Measurements from ENCODE around the gene DTX1. TPM values are rescaled to one million over a fixed set of nuclear protein-coding genes. Genes with fewer than 3 reads are reported as not detected.

DTX1 gene
- total RNA-seq, 1 donor from 2014 or later = 62.8 TPM

GRCh38 chr12:113096675-113097461 is 40.3 kb downstream of the DTX1 start:
- DNase-seq (ENCODE audit: low spot score) = no peak
- H3K36me3 Mint-ChIP-seq (ENCODE audit: low read depth, unreplicated experiment) = no peaks in the 10 kb centered on the region
- H3K27ac Mint-ChIP-seq (ENCODE audit: unreplicated experiment) = no peak overlapping the region
- H3K9me3 Mint-ChIP-seq (ENCODE audit: unreplicated experiment) = no peaks in the 10 kb centered on the region
- TF ChIP-seq, protein P1, sequence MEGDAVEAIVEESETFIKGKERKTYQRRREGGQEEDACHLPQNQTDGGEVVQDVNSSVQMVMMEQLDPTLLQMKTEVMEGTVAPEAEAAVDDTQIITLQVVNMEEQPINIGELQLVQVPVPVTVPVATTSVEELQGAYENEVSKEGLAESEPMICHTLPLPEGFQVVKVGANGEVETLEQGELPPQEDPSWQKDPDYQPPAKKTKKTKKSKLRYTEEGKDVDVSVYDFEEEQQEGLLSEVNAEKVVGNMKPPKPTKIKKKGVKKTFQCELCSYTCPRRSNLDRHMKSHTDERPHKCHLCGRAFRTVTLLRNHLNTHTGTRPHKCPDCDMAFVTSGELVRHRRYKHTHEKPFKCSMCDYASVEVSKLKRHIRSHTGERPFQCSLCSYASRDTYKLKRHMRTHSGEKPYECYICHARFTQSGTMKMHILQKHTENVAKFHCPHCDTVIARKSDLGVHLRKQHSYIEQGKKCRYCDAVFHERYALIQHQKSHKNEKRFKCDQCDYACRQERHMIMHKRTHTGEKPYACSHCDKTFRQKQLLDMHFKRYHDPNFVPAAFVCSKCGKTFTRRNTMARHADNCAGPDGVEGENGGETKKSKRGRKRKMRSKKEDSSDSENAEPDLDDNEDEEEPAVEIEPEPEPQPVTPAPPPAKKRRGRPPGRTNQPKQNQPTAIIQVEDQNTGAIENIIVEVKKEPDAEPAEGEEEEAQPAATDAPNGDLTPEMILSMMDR (IDR thresholded peaks at IDR 0.05; ENCODE audit: unreplicated experiment) = no peak
- peaks cover 17% of the 10 kb centered on the region for H3K27me3 Mint-ChIP-seq (ENCODE audit: unreplicated experiment)
- H3K4me1 Mint-ChIP-seq (ENCODE audit: unreplicated experiment) = peaks cover 29% of the 10 kb centered on the region
- no peak overlapping the region for H3K4me3 Mint-ChIP-seq (ENCODE audit: unreplicated experiment)

DNA sequence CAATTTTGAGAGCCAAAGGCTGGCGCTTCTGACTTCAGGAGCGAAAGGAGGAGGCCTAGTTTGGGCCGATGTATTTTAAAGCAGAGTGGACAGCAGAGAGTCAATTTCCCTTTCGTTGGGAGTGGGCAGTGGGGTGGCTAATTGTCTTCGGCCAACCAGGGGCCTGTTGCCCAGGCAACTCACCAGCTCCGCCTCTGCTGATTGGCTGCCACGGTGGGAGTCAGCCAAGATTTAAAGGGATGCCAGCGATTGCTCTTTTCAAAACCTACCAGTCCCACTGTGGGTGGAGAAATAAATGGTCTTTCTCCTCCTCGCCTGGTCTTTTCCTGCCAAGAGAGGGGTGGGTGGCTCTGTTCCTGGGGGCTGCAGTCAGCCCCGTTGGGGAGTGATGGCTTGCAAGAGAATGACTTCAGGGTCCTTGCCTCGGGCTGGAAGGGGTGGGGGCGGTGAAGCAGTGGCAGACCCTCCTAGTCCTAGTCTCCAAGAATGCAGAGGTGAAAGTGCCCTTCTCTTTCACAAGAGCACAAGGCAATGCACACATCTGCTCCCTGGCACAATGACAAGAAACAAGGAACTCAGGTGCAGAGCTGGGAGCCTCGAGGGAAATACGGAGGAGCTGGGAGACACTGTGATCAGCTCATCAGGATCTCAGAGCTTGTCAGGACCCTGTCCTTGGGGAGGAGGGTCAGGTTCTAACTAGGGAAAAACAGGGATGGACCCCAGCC is 41.3 kb downstream of the DTX1 start:
- H3K9me3 Mint-ChIP-seq (ENCODE audit: unreplicated experiment) = no peaks in the 10 kb centered on the region
- no peak overlapping the region for H3K27ac Mint-ChIP-seq (ENCODE audit: unreplicated experiment)
- peaks cover 10% of the 10 kb centered on the region for H3K27me3 Mint-ChIP-seq (ENCODE audit: unreplicated experiment)
- peaks cover 18% of the 10 kb centered on the region for H3K4me1 Mint-ChIP-seq (ENCODE audit: unreplicated experiment)
- no peaks in the 10 kb centered on the region for H3K36me3 Mint-ChIP-seq (ENCODE audit: low read depth, unreplicated experiment)
- no peak for DNase-seq (ENCODE audit: low spot score)
- H3K4me3 Mint-ChIP-seq (ENCODE audit: unreplicated experiment) = no peak overlapping the region
- TF ChIP-seq, protein P1 (IDR thresholded peaks at IDR 0.05; ENCODE audit: unreplicated experiment) = no peak

DNA sequence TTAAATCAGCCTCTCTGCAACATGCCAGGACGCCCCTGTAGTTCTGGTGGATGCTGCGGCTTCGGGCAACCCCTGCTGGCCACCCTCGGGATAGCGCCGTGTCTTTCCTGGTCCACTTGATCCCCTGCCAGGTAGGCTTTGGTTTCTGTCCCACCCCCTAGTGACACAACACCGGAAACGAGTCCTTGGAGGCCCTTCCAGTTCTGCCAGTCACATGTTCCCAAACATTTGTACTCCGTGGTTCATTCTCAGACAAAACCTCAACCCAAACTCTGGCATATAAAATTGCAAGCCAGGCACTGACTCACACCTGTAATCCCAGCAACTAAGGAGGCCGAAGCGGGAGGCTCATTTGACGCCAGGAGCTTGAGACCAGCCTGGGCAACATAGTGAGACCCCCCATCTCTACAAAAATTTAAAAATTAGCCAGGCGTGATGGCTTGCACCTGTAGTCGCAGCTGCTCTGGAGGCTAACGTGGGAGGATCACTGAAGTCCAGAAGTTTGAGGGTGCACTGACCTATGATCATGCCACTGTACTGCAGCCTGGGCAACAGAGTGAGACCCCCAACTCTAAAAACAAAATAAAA is 42.0 kb downstream of the DTX1 start:
- Mint-ChIP-seq H3K27me3 (ENCODE audit: unreplicated experiment) (peaks cover 8% of the 10 kb centered on the region), H3K36me3 (ENCODE audit: low read depth, unreplicated experiment) (no peaks in the 10 kb centered on the region), H3K4me1 (ENCODE audit: unreplicated experiment) (peaks cover 17% of the 10 kb centered on the region), H3K9me3 (ENCODE audit: unreplicated experiment) (no peaks in the 10 kb centered on the region), H3K4me3 (ENCODE audit: unreplicated experiment) (no peak overlapping the region), H3K27ac (ENCODE audit: unreplicated experiment) (no peak overlapping the region)
- DNase-seq (ENCODE audit: low spot score) = peak; percentile 82
- TF ChIP-seq, protein P1 (IDR thresholded peaks at IDR 0.05; ENCODE audit: unreplicated experiment) = peak; percentile 78

DNA sequence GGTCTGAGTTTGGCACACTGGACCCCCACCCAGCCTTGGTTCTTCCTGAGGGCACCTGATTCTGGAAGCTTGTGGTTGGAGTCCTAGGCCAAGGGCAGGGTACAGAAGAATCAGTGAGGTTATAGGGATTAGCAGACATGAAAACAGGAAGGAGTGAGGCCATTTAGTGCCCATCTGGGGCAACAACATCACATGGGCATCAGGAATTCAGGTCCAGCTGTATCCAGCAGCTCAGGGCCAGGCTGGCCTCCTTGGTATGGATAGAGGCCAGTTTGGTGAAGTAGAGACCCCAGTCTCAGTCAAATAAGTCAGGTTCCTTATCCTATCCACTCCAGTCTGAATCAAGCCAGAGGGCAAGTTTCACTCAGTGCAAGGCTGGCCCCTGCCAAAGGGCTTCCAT is 42.8 kb downstream of the DTX1 start:
- Mint-ChIP-seq H3K9me3 (ENCODE audit: unreplicated experiment) (no peaks in the 10 kb centered on the region), H3K27ac (ENCODE audit: unreplicated experiment) (no peak overlapping the region), H3K4me3 (ENCODE audit: unreplicated experiment) (no peak overlapping the region), H3K4me1 (ENCODE audit: unreplicated experiment) (peaks cover 14% of the 10 kb centered on the region), H3K36me3 (ENCODE audit: low read depth, unreplicated experiment) (no peaks in the 10 kb centered on the region), H3K27me3 (ENCODE audit: unreplicated experiment) (peaks cover 6% of the 10 kb centered on the region)
- TF ChIP-seq, protein P1 (IDR thresholded peaks at IDR 0.05; ENCODE audit: unreplicated experiment) = no peak
- DNase-seq (ENCODE audit: low spot score) = no peak
